ENCODE measurements around the gene GALNT13. TPM values are rescaled to one million over a fixed set of nuclear protein-coding genes. Genes with fewer than 3 reads are reported as not detected.

Gene GALNT13
- polyA plus RNA-seq, 3 donors: not detected

DNA sequence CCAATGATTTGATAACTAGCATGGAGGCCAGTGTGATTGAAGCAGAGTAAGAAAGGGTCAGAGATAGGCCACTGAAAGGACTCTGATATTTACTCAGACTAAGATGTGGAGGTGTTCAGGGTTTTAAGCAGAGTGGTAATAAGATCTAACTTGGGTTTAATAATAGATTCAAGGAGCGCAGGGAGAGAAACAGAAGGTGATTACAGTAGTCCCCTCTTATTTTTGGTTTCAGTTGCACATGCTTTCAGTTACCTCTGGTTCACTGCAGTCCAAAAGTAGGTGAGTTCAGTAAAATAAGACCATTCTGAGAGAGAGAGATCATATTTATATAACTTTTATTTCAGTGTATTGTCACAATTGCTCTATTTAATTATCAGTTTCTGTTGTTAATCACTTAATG, 13.5 kb upstream of the GALNT13 start:
- TF ChIP-seq, protein P1, sequence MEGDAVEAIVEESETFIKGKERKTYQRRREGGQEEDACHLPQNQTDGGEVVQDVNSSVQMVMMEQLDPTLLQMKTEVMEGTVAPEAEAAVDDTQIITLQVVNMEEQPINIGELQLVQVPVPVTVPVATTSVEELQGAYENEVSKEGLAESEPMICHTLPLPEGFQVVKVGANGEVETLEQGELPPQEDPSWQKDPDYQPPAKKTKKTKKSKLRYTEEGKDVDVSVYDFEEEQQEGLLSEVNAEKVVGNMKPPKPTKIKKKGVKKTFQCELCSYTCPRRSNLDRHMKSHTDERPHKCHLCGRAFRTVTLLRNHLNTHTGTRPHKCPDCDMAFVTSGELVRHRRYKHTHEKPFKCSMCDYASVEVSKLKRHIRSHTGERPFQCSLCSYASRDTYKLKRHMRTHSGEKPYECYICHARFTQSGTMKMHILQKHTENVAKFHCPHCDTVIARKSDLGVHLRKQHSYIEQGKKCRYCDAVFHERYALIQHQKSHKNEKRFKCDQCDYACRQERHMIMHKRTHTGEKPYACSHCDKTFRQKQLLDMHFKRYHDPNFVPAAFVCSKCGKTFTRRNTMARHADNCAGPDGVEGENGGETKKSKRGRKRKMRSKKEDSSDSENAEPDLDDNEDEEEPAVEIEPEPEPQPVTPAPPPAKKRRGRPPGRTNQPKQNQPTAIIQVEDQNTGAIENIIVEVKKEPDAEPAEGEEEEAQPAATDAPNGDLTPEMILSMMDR (IDR thresholded peaks at IDR 0.05): no peak
- no CpG with 5 or more reads among the region's 1 CpG for WGBS (ENCODE audit: insufficient coverage)
- H2AFZ ChIP-seq (ENCODE audit: insufficient read depth, low read depth, low read length, poor library complexity, severe bottlenecking): no peak overlapping the region
- H3K4me2 ChIP-seq (replicated peaks; ENCODE audit: extremely low read depth, low read length, poor library complexity, severe bottlenecking): no peak overlapping the region
- intact Hi-C loops (cut with micrococcal nuclease): no loop called here
- no peaks in the 10 kb centered on the region for H3K9me3 ChIP-seq (replicated peaks in 1 of 2; ENCODE audit: control insufficient read depth in 1 of 2, insufficient read depth in 1 of 2, low read length in 2 of 2)
- DNase-seq: no peak
- Mint-ChIP-seq H3K4me1 (no peaks in the 10 kb centered on the region), H3K4me3 (no peak overlapping the region), H3K27me3 (ENCODE audit: low read depth in 3 of 3) (peaks cover 0 to 1% (median 0%) of the 10 kb centered on the region in 3 donors), H3K36me3 (no peaks in the 10 kb centered on the region), H3K27ac (no peak overlapping the region), H3K9me3 (peaks cover 0 to 4% (median 2%) of the 10 kb centered on the region in 7 donors)
- H3K4me1 ChIP-seq (ENCODE audit: control insufficient read depth in 1 of 2, insufficient read depth in 2 of 2, low read length in 2 of 2): no peaks in the 10 kb centered on the region
- H3K27me3 ChIP-seq (ENCODE audit: control insufficient read depth in 2 of 2, insufficient read depth in 2 of 2, low read length in 2 of 2): no peaks in the 10 kb centered on the region
- H3K79me2 ChIP-seq (ENCODE audit: insufficient read depth, low read length): no peaks in the 10 kb centered on the region
- no peak overlapping the region for H3K4me3 ChIP-seq (replicated peaks in 1 of 3; ENCODE audit: low read depth in 2 of 3, low read length in 3 of 3)
- H3K27ac ChIP-seq (ENCODE audit: low read depth in 1 of 2, low read length in 2 of 2): no peak overlapping the region
- no peaks in the 10 kb centered on the region for H3K36me3 ChIP-seq (replicated peaks in 1 of 2; ENCODE audit: control insufficient read depth in 1 of 2, insufficient read depth in 2 of 2, low read length in 2 of 2)
- H4K20me1 ChIP-seq (ENCODE audit: insufficient read depth, low read length): no peaks in the 10 kb centered on the region
- no peak overlapping the region for H3K9ac ChIP-seq (ENCODE audit: insufficient read depth, low read length, poor library complexity, severe bottlenecking)

DNA sequence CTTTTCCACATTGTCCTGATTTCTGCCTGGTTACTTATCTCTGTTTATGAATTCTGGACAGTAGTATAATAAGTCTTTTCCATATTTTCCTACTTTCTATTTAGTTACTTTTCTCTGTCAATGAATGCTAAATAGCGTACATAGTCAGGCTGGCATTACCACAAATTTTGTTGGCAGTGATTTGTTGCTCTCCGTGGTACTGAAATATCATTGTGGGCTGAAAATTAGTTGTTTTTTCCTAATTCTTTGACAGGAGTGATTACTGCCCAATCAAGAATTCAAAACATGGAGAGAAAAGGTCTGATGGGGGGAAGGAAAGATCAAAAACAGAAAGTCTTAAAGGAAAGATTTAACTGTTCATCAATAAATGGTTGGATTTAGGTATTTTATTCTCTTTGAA, 7.7 kb upstream of the GALNT13 start:
- intact Hi-C loops (cut with micrococcal nuclease): no loop called here
- no peak overlapping the region for H3K4me2 ChIP-seq (replicated peaks; ENCODE audit: extremely low read depth, low read length, poor library complexity, severe bottlenecking)
- Mint-ChIP-seq H3K4me1 (no peaks in the 10 kb centered on the region), H3K27ac (no peak overlapping the region), H3K4me3 (no peak overlapping the region), H3K9me3 (peaks cover 0 to 5% (median 2%) of the 10 kb centered on the region in 7 donors), H3K36me3 (no peaks in the 10 kb centered on the region), H3K27me3 (ENCODE audit: low read depth in 3 of 3) (peaks cover 0 to 1% (median 0%) of the 10 kb centered on the region in 3 donors)
- H3K27me3 ChIP-seq (ENCODE audit: control insufficient read depth in 2 of 2, insufficient read depth in 2 of 2, low read length in 2 of 2): no peaks in the 10 kb centered on the region
- H3K79me2 ChIP-seq (ENCODE audit: insufficient read depth, low read length): no peaks in the 10 kb centered on the region
- DNase-seq: no peak
- H3K4me3 ChIP-seq (replicated peaks in 1 of 3; ENCODE audit: low read depth in 2 of 3, low read length in 3 of 3): no peak overlapping the region
- TF ChIP-seq, protein P1 (IDR thresholded peaks at IDR 0.05): no peak
- WGBS (ENCODE audit: insufficient coverage): 40% methylated on average over 1 of the region's 2 CpGs
- H3K36me3 ChIP-seq (replicated peaks in 1 of 2; ENCODE audit: control insufficient read depth in 1 of 2, insufficient read depth in 2 of 2, low read length in 2 of 2): no peaks in the 10 kb centered on the region
- no peaks in the 10 kb centered on the region for H3K4me1 ChIP-seq (ENCODE audit: control insufficient read depth in 1 of 2, insufficient read depth in 2 of 2, low read length in 2 of 2)
- H2AFZ ChIP-seq (ENCODE audit: insufficient read depth, low read depth, low read length, poor library complexity, severe bottlenecking): no peak overlapping the region
- H3K27ac ChIP-seq (ENCODE audit: low read depth in 1 of 2, low read length in 2 of 2): no peak overlapping the region
- no peaks in the 10 kb centered on the region for H4K20me1 ChIP-seq (ENCODE audit: insufficient read depth, low read length)
- H3K9ac ChIP-seq (ENCODE audit: insufficient read depth, low read length, poor library complexity, severe bottlenecking): no peak overlapping the region
- no peaks in the 10 kb centered on the region for H3K9me3 ChIP-seq (replicated peaks in 1 of 2; ENCODE audit: control insufficient read depth in 1 of 2, insufficient read depth in 1 of 2, low read length in 2 of 2)

Data from CD14-positive monocyte (primary cell).